IMR-90 (cell line): Measurements from ENCODE around the gene BLOC1S5. TPM values are rescaled to one million over a fixed set of nuclear protein-coding genes. Genes with fewer than 3 reads are reported as not detected.

Source experiments
- ATAC-seq: fragments of 200-7000 bp; cut with Tn5 transposase; 2 replicates; pipeline ENCODE4 v1.9.1; 2020; ENCODE audit warnings: low read depth, mild to moderate bottlenecking, moderate library complexity
- BruUV-seq: library from RNA; stranded (reverse); fragments of 400-500 nt; replicated peaks from 2 replicates; lab custom pipeline; 2021; lab: Mats Ljungman, UMichigan
- CTCF ChIA-PET: fragments of 300-600 bp; formaldehyde crosslinking; extraction: SDS; loops from one replicate; lab custom pipeline; 2021; ENCODE audit warnings: antibody characterized with exemption; lab: Yijun Ruan, JAX
- POLR2A ChIA-PET: fragments of 300-600 bp; sonication (Branson Sonifier 250); formaldehyde crosslinking; loops from one replicate; lab custom pipeline; 2022; ENCODE audit warnings: antibody characterized with exemption; ENCODE audit not compliant: unreplicated experiment; lab: Charles Lee
- DNase-seq: peaks from one replicate; pipeline ENCODE4 v3.0.0; 2013
- H2AFZ ChIP-seq: replicated peaks from 2 replicates; pipeline ENCODE3; 2013; ENCODE audit warnings: low read length, mild to moderate bottlenecking; ENCODE audit not compliant: poor library complexity
- H2AK5ac ChIP-seq: 2 replicates; pipeline ENCODE4 v1.6.1; 2013; ENCODE audit warnings: low read depth, low read length, inconsistent platforms
- H2AK9ac ChIP-seq: replicated peaks from 2 replicates; pipeline ENCODE3; 2013; ENCODE audit warnings: mild to moderate bottlenecking, low read depth, low read length, moderate library complexity; ENCODE audit not compliant: poor library complexity
- H2BK120ac ChIP-seq: 2 replicates; pipeline ENCODE4 v1.6.1; 2013; ENCODE audit warnings: low read depth, low read length, inconsistent platforms
- H2BK15ac ChIP-seq: 3 replicates; pipeline ENCODE4 v1.6.1; 2013; ENCODE audit warnings: low read depth, low read length, inconsistent platforms
- H2BK20ac ChIP-seq: 2 replicates; pipeline ENCODE4 v1.6.1; 2013; ENCODE audit warnings: low read depth, mild to moderate bottlenecking, inconsistent platforms, low read length, moderate library complexity
- H2BK5ac ChIP-seq: 2 replicates; pipeline ENCODE4 v1.6.1; 2013; ENCODE audit warnings: mild to moderate bottlenecking, low read depth, low read length, inconsistent platforms; ENCODE audit not compliant: poor library complexity, severe bottlenecking
- H3K14ac ChIP-seq: replicated peaks from 2 replicates; pipeline ENCODE4 v1.6.1; 2013; ENCODE audit warnings: low read depth, low read length, inconsistent platforms
- H3K18ac ChIP-seq: 2 replicates; pipeline ENCODE4 v1.6.1; 2013; ENCODE audit warnings: low read depth, low read length, control low read depth
- H3K23ac ChIP-seq: 2 replicates; pipeline ENCODE4 v1.6.1; 2013; ENCODE audit warnings: low read depth, low read length, inconsistent platforms
- H3K27ac ChIP-seq: 2 replicates; pipeline ENCODE4 v1.5.1; 2013; ENCODE audit warnings: mild to moderate bottlenecking, control low read depth, low read length; ENCODE audit not compliant: insufficient read depth
- H3K27me3 ChIP-seq: 2 replicates; pipeline ENCODE4 v1.6.1; 2013; ENCODE audit warnings: low read length; ENCODE audit not compliant: control insufficient read depth, insufficient read depth
- H3K36me3 ChIP-seq: 2 replicates; pipeline ENCODE4 v1.6.1; 2013; ENCODE audit warnings: low read length, mixed read lengths; ENCODE audit not compliant: control insufficient read depth, insufficient read depth
- H3K4ac ChIP-seq: 2 replicates; pipeline ENCODE4 v1.6.1; 2013; ENCODE audit warnings: low read depth, low read length, inconsistent platforms
- H3K4me1 ChIP-seq: 2 replicates; pipeline ENCODE4 v1.6.1; 2013; ENCODE audit warnings: low read length, mixed read lengths; ENCODE audit not compliant: control insufficient read depth, insufficient read depth
- H3K4me2 ChIP-seq: 2 replicates; pipeline ENCODE4 v1.6.1; 2013; ENCODE audit warnings: low read depth, mild to moderate bottlenecking, control low read depth, low read length, moderate library complexity
- H3K4me3 ChIP-seq: 2 replicates; pipeline ENCODE4 v1.5.1; 2013; ENCODE audit warnings: low read depth, mild to moderate bottlenecking, control low read depth, low read length, moderate library complexity; ENCODE audit not compliant: insufficient read depth
- H3K56ac ChIP-seq: 2 replicates; pipeline ENCODE4 v1.6.1; 2013; ENCODE audit warnings: low read length, inconsistent platforms; ENCODE audit not compliant: insufficient read depth; ENCODE audit errors: extremely low read depth
- H3K79me1 ChIP-seq, 2 experiments: 2 replicates each; pipeline ENCODE4 v1.6.1; 2013; ENCODE audit warnings: low read length in 2 of 2, inconsistent platforms in 1 of 2, low read depth in 1 of 2
- H3K9ac ChIP-seq: 2 replicates; pipeline ENCODE4 v1.6.1; 2013; ENCODE audit warnings: low read depth, low read length, control low read depth
- H3K9me1 ChIP-seq: 2 replicates; pipeline ENCODE4 v1.6.1; 2013; ENCODE audit warnings: low read length, inconsistent platforms; ENCODE audit not compliant: insufficient read depth
- H3K9me3 ChIP-seq: 2 replicates; pipeline ENCODE4 v1.6.1; 2013; ENCODE audit warnings: low read length; ENCODE audit not compliant: control insufficient read depth, insufficient read depth
- H4K20me1 ChIP-seq: 2 replicates; pipeline ENCODE4 v1.6.1; 2013; ENCODE audit warnings: low read length, inconsistent platforms; ENCODE audit not compliant: insufficient read depth
- H4K5ac ChIP-seq: 2 replicates; pipeline ENCODE4 v1.6.1; 2013; ENCODE audit warnings: mild to moderate bottlenecking, low read depth, low read length, control low read depth
- H4K8ac ChIP-seq, 2 experiments: 2 replicates each; pipeline ENCODE4 v1.6.1; 2013; ENCODE audit warnings: low read depth in 2 of 2, low read length in 2 of 2, control low read depth in 1 of 2, inconsistent platforms in 1 of 2
- H4K91ac ChIP-seq: 2 replicates; pipeline ENCODE4 v1.6.1; 2013; ENCODE audit warnings: low read depth, low read length, inconsistent platforms; ENCODE audit not compliant: insufficient read depth
- BHLHE40 ChIP-seq: fragments of 150-350 bp; IDR thresholded peaks from 2 replicates; pipeline ENCODE4 v1.6.1; 2016; ENCODE audit warnings: mild to moderate bottlenecking, low read depth, low read length
- CEBPB ChIP-seq: IDR thresholded peaks from 2 replicates; pipeline ENCODE4 v1.6.1; 2012; ENCODE audit warnings: low read depth, low read length, improper control_type of control experiment
- CTCF ChIP-seq: conservative IDR thresholded peaks from 2 replicates; pipeline ENCODE4 v1.5.1; 2012; ENCODE audit warnings: mild to moderate bottlenecking, low read depth, low read length, improper control_type of control experiment
- ELK1 ChIP-seq: fragments of 150-350 bp; IDR thresholded peaks from 2 replicates; pipeline ENCODE4 v1.6.1; 2016; ENCODE audit warnings: low read depth, mild to moderate bottlenecking, low read length, moderate library complexity, borderline replicate concordance
- FOS ChIP-seq: fragments of 150-350 bp; IDR thresholded peaks from 2 replicates; pipeline ENCODE4 v1.6.1; 2016; ENCODE audit warnings: low read depth, low read length
- MAFK ChIP-seq: IDR thresholded peaks from 2 replicates; pipeline ENCODE4 v1.6.1; 2012; ENCODE audit warnings: low read depth, low read length, improper control_type of control experiment
- MAZ ChIP-seq: IDR thresholded peaks from 2 replicates; pipeline ENCODE4 v1.6.1; 2012; ENCODE audit warnings: low read depth, mild to moderate bottlenecking, low read length, improper control_type of control experiment, moderate library complexity, borderline replicate concordance
- MXI1 ChIP-seq: IDR thresholded peaks from 2 replicates; pipeline ENCODE4 v1.6.1; 2012; ENCODE audit warnings: low read depth, mild to moderate bottlenecking, low read length, moderate library complexity, borderline replicate concordance
- POLR2A ChIP-seq: IDR thresholded peaks from 2 replicates; pipeline ENCODE4 v1.6.1; 2012; ENCODE audit warnings: mild to moderate bottlenecking, low read depth, low read length
- RAD21 ChIP-seq: IDR thresholded peaks from 2 replicates; pipeline ENCODE4 v1.6.1; 2012; ENCODE audit warnings: low read length, improper control_type of control experiment
- RCOR1 ChIP-seq: IDR thresholded peaks from 2 replicates; pipeline ENCODE4 v1.6.1; 2012; ENCODE audit warnings: mild to moderate bottlenecking, low read length, improper control_type of control experiment; ENCODE audit not compliant: insufficient replicate concordance
- WGBS, 2 experiments: methylation state at CpG; one replicate each; pipeline versions ENCODE4 v1.1.5 to v1.1.7; 2013; ENCODE audit warnings: missing lambda C conversion rate in 2 of 2; ENCODE audit not compliant: insufficient read length in 1 of 2; ENCODE audit errors: extremely low coverage in 2 of 2; 5-methylcytosine and 5-hydroxymethylcytosine counted together
- dilution Hi-C: fragments of 300-500 bp; cut with HindIII; formaldehyde crosslinking; loops from one replicate; pipeline ENCODE4 v1.14.3; 2018; ENCODE audit warnings: low sequenced_read_pairs; ENCODE audit not compliant: unreplicated experiment
- in situ Hi-C: fragments of 300-500 bp; cut with MboI; formaldehyde crosslinking; loops from 3 replicates; pipeline ENCODE4 v1.14.3; 2019; ENCODE audit warnings: low sequenced_read_pairs, inconsistent platforms, mixed read lengths
- intact Hi-C: fragments of 100-400 bp; cut with micrococcal nuclease; formaldehyde crosslinking; loops from 2 replicates; pipeline ENCODE4 v1.10.0; 2022
- polyA plus RNA-seq, 3 experiments: library from polyadenylated mRNA; depleted of rRNA; stranded (reverse); fragments of >200 nt; gene quantifications; 2 replicates each; pipeline ENCODE4 v1.2.3, GENCODE V29; 2012; ENCODE audit warnings: low replicate concordance in 1 of 3
- total RNA-seq: library from RNA; depleted of rRNA; stranded (reverse); fragments of >200 nt; gene quantifications from 2 replicates; pipeline ENCODE4 v1.2.3, GENCODE V29; 2012

BLOC1S5 gene
- total and polyA plus RNA-seq, 2 of the 4 experiments (the other 2 are of a cell fraction), result 4.8 to 17.2 TPM

GRCh38 chr6:8108759-8109539 is 44.8 kb upstream of the BLOC1S5 start (continued):
- TF ChIP-seq MXI1 (no peak), CEBPB (no peak)

GRCh38 chr6:8108031-8108660 is 44.0 kb upstream of the BLOC1S5 start:
- H3K36me3 ChIP-seq, result no peaks in the 10 kb centered on the region
- peak overlapping the region; percentile 39; the same call in 1 of the 2 replicates for H3K23ac ChIP-seq
- H4K5ac ChIP-seq, result peak overlapping the region; percentile 32
- peaks cover 14% of the 10 kb centered on the region for H3K4me1 ChIP-seq
- H2AK5ac ChIP-seq, result peak overlapping the region; percentile 72
- H3K27me3 ChIP-seq, result no peaks in the 10 kb centered on the region
- in situ Hi-C loops, result no loop called here
- H3K9ac ChIP-seq, result peak overlapping the region; percentile 14
- no peaks in the 10 kb centered on the region for H3K79me1 ChIP-seq
- H3K9me3 ChIP-seq, result no peaks in the 10 kb centered on the region
- peak overlapping the region; percentile 80 for H4K91ac ChIP-seq
- intact Hi-C loops, result no loop called here
- peak overlapping the region; percentile 93 for H2BK120ac ChIP-seq
- peak overlapping the region; percentile 83 for H2AK9ac ChIP-seq
- ATAC-seq (peak; percentile 99), DNase-seq (peak; percentile 99)
- no peaks in the 10 kb centered on the region for H4K20me1 ChIP-seq
- peak overlapping the region; percentile 7 to 88 for H4K8ac ChIP-seq
- peak overlapping the region; percentile 86 for H2AFZ ChIP-seq
- peak overlapping the region; percentile 59 for H3K14ac ChIP-seq
- H3K4ac ChIP-seq, result peak overlapping the region; percentile 85
- H2BK5ac ChIP-seq, result peak overlapping the region; percentile 94
- peak overlapping the region; percentile 70 for H3K18ac ChIP-seq
- no CpG with 5 or more reads among the region's 4 CpGs for WGBS, 2 experiments
- no TSS peak for BruUV-seq
- ChIA-PET POLR2A (no interaction called here), CTCF (interaction anchor here (0.7 kb wide), 1 partner anchor 111 kb away, joined by 4 read pairs; no protein-coding TSS in a partner anchor)
- H3K27ac ChIP-seq, result peak overlapping the region; percentile 84
- peak overlapping the region; percentile 72; the same call in 2 of the 3 replicates for H2BK15ac ChIP-seq
- dilution Hi-C loops, result no loop called here
- no peak overlapping the region for H3K4me3 ChIP-seq
- H3K56ac ChIP-seq, result peak overlapping the region; percentile 81
- peak overlapping the region; percentile 87 for H2BK20ac ChIP-seq
- 0 out of 2 replicates have a peak, but pooled peaks cover 6% of the 10 kb centered on the region for H3K9me1 ChIP-seq
- H3K4me2 ChIP-seq, result peak overlapping the region; percentile 60
- TF ChIP-seq BHLHE40, result peak; percentile 79
- no peak; the same call in 1 of the 2 replicates for TF ChIP-seq RAD21
- TF ChIP-seq CEBPB, result peak; percentile 85
- TF ChIP-seq ELK1, result no peak
- peak; percentile 35; the same call in 1 of the 2 replicates for TF ChIP-seq MXI1
- TF ChIP-seq MAFK, result peak; percentile 91
- peak; percentile 99 for TF ChIP-seq FOS
- TF ChIP-seq POLR2A, result peak; percentile 58
- TF ChIP-seq CTCF, result no peak
- peak; percentile 43; the same call in 1 of the 2 replicates for TF ChIP-seq MAZ
- TF ChIP-seq RCOR1, result peak; percentile 96
